H9 (cell line): ENCODE measurements around the gene VPS33A. TPM values are rescaled to one million over a fixed set of nuclear protein-coding genes. Genes with fewer than 3 reads are reported as not detected.

ENCODE experiments used
- DNase-seq: peaks from one replicate; pipeline ENCODE4 v3.0.0-alpha.2; 2017
- H2AFZ ChIP-seq: one replicate; pipeline ENCODE4 v1.6.1; 2013; ENCODE audit warnings: mild to moderate bottlenecking, low read length, control low read depth, moderate library complexity
- H2AK5ac ChIP-seq: 2 replicates; pipeline ENCODE4 v1.6.1; 2013; ENCODE audit warnings: low read length, control low read depth, mixed read lengths; ENCODE audit not compliant: insufficient read length
- H2BK120ac ChIP-seq: one replicate; pipeline ENCODE4 v1.6.1; 2013; ENCODE audit warnings: low read depth, mild to moderate bottlenecking, low read length, control low read depth, inconsistent platforms; ENCODE audit not compliant: poor library complexity, severe bottlenecking
- H2BK12ac ChIP-seq: 2 replicates; pipeline ENCODE4 v1.6.1; 2013; ENCODE audit warnings: low read length, control low read depth, mixed read lengths, low read depth; ENCODE audit not compliant: insufficient read length
- H2BK15ac ChIP-seq: 2 replicates; pipeline ENCODE4 v1.6.1; 2013; ENCODE audit warnings: low read depth, low read length, control low read depth
- H2BK20ac ChIP-seq: one replicate; pipeline ENCODE4 v1.6.1; 2013; ENCODE audit warnings: low read depth, mild to moderate bottlenecking, low read length, control low read depth, inconsistent platforms; ENCODE audit not compliant: poor library complexity, severe bottlenecking
- H2BK5ac ChIP-seq: 2 replicates; pipeline ENCODE4 v1.6.1; 2013; ENCODE audit warnings: low read length, control low read depth, mixed read lengths; ENCODE audit not compliant: insufficient read length
- H3K14ac ChIP-seq: 2 replicates; pipeline ENCODE4 v1.6.1; 2013; ENCODE audit warnings: low read length, control low read depth; ENCODE audit not compliant: insufficient read depth
- H3K18ac ChIP-seq: 2 replicates; pipeline ENCODE4 v1.6.1; 2013; ENCODE audit warnings: low read depth, mild to moderate bottlenecking, mixed read lengths, low read length, control low read depth; ENCODE audit not compliant: insufficient read length
- H3K23ac ChIP-seq: 2 replicates; pipeline ENCODE4 v1.6.1; 2013; ENCODE audit warnings: low read length, control low read depth, mixed read lengths, low read depth; ENCODE audit not compliant: insufficient read length
- H3K23me2 ChIP-seq: 2 replicates; pipeline ENCODE4 v1.6.1; 2013; ENCODE audit warnings: low read depth, mild to moderate bottlenecking, mixed read lengths, low read length, control low read depth; ENCODE audit not compliant: insufficient read length, poor library complexity, severe bottlenecking
- H3K27ac ChIP-seq: 2 replicates; pipeline ENCODE4 v1.5.1; 2013; ENCODE audit warnings: low read length, control low read depth, mixed read lengths, low read depth; ENCODE audit not compliant: insufficient read length
- H3K27me3 ChIP-seq: 2 replicates; pipeline ENCODE4 v1.6.1; 2013; ENCODE audit warnings: low read length, control low read depth, inconsistent platforms; ENCODE audit not compliant: insufficient read depth
- H3K4ac ChIP-seq: 2 replicates; pipeline ENCODE4 v1.6.1; 2013; ENCODE audit warnings: low read depth, mild to moderate bottlenecking, control low read depth, inconsistent platforms, low read length, moderate library complexity
- H3K4me1 ChIP-seq: 2 replicates; pipeline ENCODE4 v1.6.1; 2013; ENCODE audit warnings: low read length, control low read depth, inconsistent platforms; ENCODE audit not compliant: insufficient read depth
- H3K4me2 ChIP-seq: 2 replicates; pipeline ENCODE4 v1.6.1; 2013; ENCODE audit warnings: low read length, control low read depth, mixed read lengths; ENCODE audit not compliant: insufficient read length, insufficient read depth
- H3K56ac ChIP-seq: 2 replicates; pipeline ENCODE4 v1.6.1; 2013; ENCODE audit warnings: low read depth, mild to moderate bottlenecking, mixed read lengths, low read length, control low read depth; ENCODE audit not compliant: insufficient read length
- H3K79me1 ChIP-seq: 2 replicates; pipeline ENCODE4 v1.6.1; 2013; ENCODE audit warnings: low read depth, mild to moderate bottlenecking, moderate library complexity, low read length, control low read depth, inconsistent platforms; ENCODE audit not compliant: insufficient read depth, poor library complexity, severe bottlenecking
- H3K79me2 ChIP-seq: 2 replicates; pipeline ENCODE4 v1.6.1; 2013; ENCODE audit warnings: low read length, control low read depth, inconsistent platforms; ENCODE audit not compliant: insufficient read depth
- H3K9ac ChIP-seq: 2 replicates; pipeline ENCODE4 v1.6.1; 2013; ENCODE audit warnings: low read length, control low read depth, mixed read lengths; ENCODE audit not compliant: insufficient read length; ENCODE audit errors: extremely low read depth
- H3K9me3 ChIP-seq: one replicate; pipeline ENCODE4 v1.6.1; 2013; ENCODE audit warnings: low read depth, low read length, inconsistent platforms; ENCODE audit not compliant: control insufficient read depth
- H3T11ph ChIP-seq: one replicate; pipeline ENCODE4 v1.6.1; 2013; ENCODE audit warnings: mild to moderate bottlenecking, low read length, control low read depth, inconsistent platforms
- H4K20me1 ChIP-seq: one replicate; pipeline ENCODE4 v1.6.1; 2013; ENCODE audit not compliant: control insufficient read depth, insufficient read length, insufficient read depth
- H4K5ac ChIP-seq: 2 replicates; pipeline ENCODE4 v1.6.1; 2013; ENCODE audit warnings: low read depth, mild to moderate bottlenecking, mixed read lengths, low read length, control low read depth; ENCODE audit not compliant: insufficient read length
- H4K8ac ChIP-seq: replicated peaks from 2 replicates; pipeline ENCODE4 v1.6.1; 2013; ENCODE audit warnings: low read length, control low read depth, mixed read lengths, low read depth; ENCODE audit not compliant: insufficient read length
- H4K91ac ChIP-seq: 2 replicates; pipeline ENCODE4 v1.6.1; 2013; ENCODE audit warnings: low read depth, mild to moderate bottlenecking, moderate library complexity, mixed read lengths, low read length, control low read depth; ENCODE audit not compliant: insufficient read length
- H3K27ac Mint-ChIP-seq, 3 experiments: 2 replicates in 2 of 3; 3 replicates in 1 of 3; pipeline ENCODE4 v1.8.0; 2020 to 2021; ENCODE audit warnings: mixed read lengths in 3 of 3, mild to moderate bottlenecking in 1 of 3, moderate library complexity in 1 of 3
- H3K27me3 Mint-ChIP-seq: 2 replicates; pipeline ENCODE4 v1.8.0; 2021; ENCODE audit warnings: low read depth, mild to moderate bottlenecking, moderate library complexity, mixed read lengths
- H3K36me3 Mint-ChIP-seq, 3 experiments: 2 replicates in 2 of 3; 3 replicates in 1 of 3; pipeline ENCODE4 v1.8.0; 2020 to 2021; ENCODE audit warnings: low read depth in 3 of 3, mixed read lengths in 3 of 3; ENCODE audit not compliant: insufficient read depth in 1 of 3
- H3K4me1 Mint-ChIP-seq, 2 experiments: 2 replicates each; pipeline ENCODE4 v1.8.0; 2020; ENCODE audit warnings: mixed read lengths in 2 of 2
- H3K4me3 Mint-ChIP-seq, 2 experiments: 2 replicates in 1 of 2; 3 replicates in 1 of 2; pipeline ENCODE4 v1.8.0; 2020 to 2021; ENCODE audit warnings: mild to moderate bottlenecking in 2 of 2, mixed read lengths in 2 of 2, moderate library complexity in 1 of 2
- H3K9me3 Mint-ChIP-seq, 2 experiments: 2 replicates in 1 of 2; 3 replicates in 1 of 2; pipeline ENCODE4 v1.8.0; 2020; ENCODE audit warnings: mild to moderate bottlenecking in 2 of 2, mixed read lengths in 2 of 2, moderate library complexity in 1 of 2
- WGBS: extraction: QIAGEN DNeasy Blood & Tissue Kit; methylation state at CpG from one replicate; pipeline ENCODE4 v1.1.7; 2013; ENCODE audit warnings: missing lambda C conversion rate, low lambda C conversion rate, mixed read lengths; ENCODE audit not compliant: insufficient read length; ENCODE audit errors: extremely low coverage; 5-methylcytosine and 5-hydroxymethylcytosine counted together
- total RNA-seq: library from RNA; stranded (reverse); gene quantifications from 2 replicates; pipeline ENCODE4 v1.2.1, GENCODE V29; 2021
- TF ChIP-seq, protein P1 (sequence below): fragments of 200-600 bp; sonication (generic); conservative IDR thresholded peaks from 3 replicates; pipeline ENCODE4 v1.8.0; 2021; ENCODE audit warnings: antibody characterized with exemption, mild to moderate bottlenecking

Gene VPS33A
- total RNA-seq, 1 experiment from 2014 or later = 45.9 TPM

DNA sequence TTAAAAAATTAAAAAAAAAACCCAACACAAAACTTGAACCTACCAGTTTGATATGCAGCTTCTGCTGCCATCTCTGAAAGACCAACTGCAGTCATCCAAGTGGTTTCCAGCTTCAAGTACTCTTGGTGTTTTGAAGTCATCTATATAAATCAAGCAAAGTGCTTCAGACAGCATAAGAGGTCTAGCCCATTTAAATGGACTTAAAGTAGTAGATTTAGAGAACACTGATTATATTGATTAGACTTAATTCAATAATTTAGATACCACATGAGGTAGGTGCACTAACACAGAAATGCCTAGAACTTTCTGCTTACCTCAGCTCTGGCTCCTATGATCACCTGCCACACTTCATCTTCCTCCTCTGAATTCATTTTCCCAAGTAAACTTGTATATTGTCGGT is 49.8 kb downstream of the VPS33A start:
- Histone ChIP-seq H2AK5ac (no peak overlapping the region), H3K56ac (no peak overlapping the region), H3K4ac (no peak overlapping the region), H4K8ac (no peak overlapping the region), H3K4me2 (no peak overlapping the region), H2BK5ac (no peak overlapping the region), H2BK12ac (no peak overlapping the region), H4K5ac (no peak overlapping the region), H4K20me1 (no peaks in the 10 kb centered on the region), H3K9me3 (no peaks in the 10 kb centered on the region), H4K91ac (no peak overlapping the region), H3K14ac (no peak overlapping the region), H3K23me2 (no peaks in the 10 kb centered on the region), H3K9ac (no peak overlapping the region), H2BK120ac (no peak overlapping the region), H3K18ac (no peak overlapping the region), H2BK15ac (no peak overlapping the region), H2AFZ (no peak overlapping the region), H3K4me1 (no peaks in the 10 kb centered on the region), H3K23ac (no peak overlapping the region), H3K79me1 (peaks cover 8% of the 10 kb centered on the region), H3K27ac (no peak overlapping the region), H3K79me2 (no peaks in the 10 kb centered on the region), H3K27me3 (no peaks in the 10 kb centered on the region), H3T11ph (no peak overlapping the region), H2BK20ac (no peak overlapping the region)
- DNase-seq = no peak
- TF ChIP-seq, protein P1, sequence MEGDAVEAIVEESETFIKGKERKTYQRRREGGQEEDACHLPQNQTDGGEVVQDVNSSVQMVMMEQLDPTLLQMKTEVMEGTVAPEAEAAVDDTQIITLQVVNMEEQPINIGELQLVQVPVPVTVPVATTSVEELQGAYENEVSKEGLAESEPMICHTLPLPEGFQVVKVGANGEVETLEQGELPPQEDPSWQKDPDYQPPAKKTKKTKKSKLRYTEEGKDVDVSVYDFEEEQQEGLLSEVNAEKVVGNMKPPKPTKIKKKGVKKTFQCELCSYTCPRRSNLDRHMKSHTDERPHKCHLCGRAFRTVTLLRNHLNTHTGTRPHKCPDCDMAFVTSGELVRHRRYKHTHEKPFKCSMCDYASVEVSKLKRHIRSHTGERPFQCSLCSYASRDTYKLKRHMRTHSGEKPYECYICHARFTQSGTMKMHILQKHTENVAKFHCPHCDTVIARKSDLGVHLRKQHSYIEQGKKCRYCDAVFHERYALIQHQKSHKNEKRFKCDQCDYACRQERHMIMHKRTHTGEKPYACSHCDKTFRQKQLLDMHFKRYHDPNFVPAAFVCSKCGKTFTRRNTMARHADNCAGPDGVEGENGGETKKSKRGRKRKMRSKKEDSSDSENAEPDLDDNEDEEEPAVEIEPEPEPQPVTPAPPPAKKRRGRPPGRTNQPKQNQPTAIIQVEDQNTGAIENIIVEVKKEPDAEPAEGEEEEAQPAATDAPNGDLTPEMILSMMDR = no peak
- no CpG with 5 or more reads among the region's 1 CpG for WGBS
- Mint-ChIP-seq H3K4me3 (no peak overlapping the region), H3K4me1 (no peaks in the 10 kb centered on the region), H3K9me3 (no peaks in the 10 kb centered on the region), H3K27ac (no peak overlapping the region), H3K36me3 (peaks cover 31 to 87% (median 79%) of the 10 kb centered on the region in 3 experiments; a peak in 6 of 7 replicates), H3K27me3 (no peaks in the 10 kb centered on the region)
